Measurements from ENCODE around the gene MFN2. TPM values are rescaled to one million over a fixed set of nuclear protein-coding genes. Genes with fewer than 3 reads are reported as not detected.

The MFN2 gene
- polyA plus RNA-seq, 1 donor from 2014 or later = 64.9 TPM

- no peak overlapping the region for H3K4me2 ChIP-seq (ENCODE audit: low read length)
- no peaks in the 10 kb centered on the region for H3K9me3 ChIP-seq (ENCODE audit: low read length)
- H3F3A ChIP-seq (ENCODE audit: insufficient read depth, low read length, poor library complexity, severe bottlenecking) = no peaks in the 10 kb centered on the region
- H3K27me3 ChIP-seq (ENCODE audit: insufficient read depth, low read depth, low read length) = no peaks in the 10 kb centered on the region
- TF ChIP-seq TAF1 (IDR thresholded peaks at IDR 0.05; ENCODE audit: low read depth) = no peak
- no peak for TF ChIP-seq SMC3 (conservative IDR thresholded peaks at IDR 0.05; ENCODE audit: poor library complexity)
- no peak for TF ChIP-seq RAD21 (conservative IDR thresholded peaks at IDR 0.05)
- no peak for TF ChIP-seq POLR2AphosphoS5 (IDR thresholded peaks at IDR 0.05)
- no peak for TF ChIP-seq CTCF (IDR thresholded peaks at IDR 0.05; ENCODE audit: poor library complexity, severe bottlenecking)
- TF ChIP-seq EZH2 (IDR thresholded peaks at IDR 0.05; ENCODE audit: borderline replicate concordance, insufficient read depth, low read length, poor library complexity, severe bottlenecking) = no peak
- TF ChIP-seq MXI1 (conservative IDR thresholded peaks at IDR 0.05; ENCODE audit: poor library complexity, severe bottlenecking) = no peak
- TF ChIP-seq EP300 (conservative IDR thresholded peaks at IDR 0.05; ENCODE audit: poor library complexity, severe bottlenecking) = no peak
- TF ChIP-seq REST (IDR thresholded peaks at IDR 0.05; ENCODE audit: borderline replicate concordance) = no peak
- no peaks in the 10 kb centered on the region for H3K79me2 ChIP-seq (replicated peaks; ENCODE audit: insufficient read depth, low read length)
- H3K9ac ChIP-seq (ENCODE audit: low read length) = no peak overlapping the region
- H2AFZ ChIP-seq (ENCODE audit: low read depth, low read length) = no peak overlapping the region
- H3K9me2 ChIP-seq (ENCODE audit: insufficient read depth, low read length) = no peaks in the 10 kb centered on the region
- H3K36me3 ChIP-seq (ENCODE audit: insufficient read depth, low read length) = no peaks in the 10 kb centered on the region
- no peak overlapping the region for H3K27ac ChIP-seq (ENCODE audit: low read length)
- no peaks in the 10 kb centered on the region for H4K20me1 ChIP-seq (ENCODE audit: insufficient read depth)
- no peak overlapping the region for H3K4me3 ChIP-seq (ENCODE audit: low read length)
Observed at GRCh38 chr1:11940260-11940921, 39.9 kb upstream of the MFN2 start.

- Histone ChIP-seq H3K9me3 (ENCODE audit: low read length) (no peaks in the 10 kb centered on the region), H3K27me3 (ENCODE audit: insufficient read depth, low read depth, low read length) (no peaks in the 10 kb centered on the region), H3K27ac (ENCODE audit: low read length) (no peak overlapping the region), H3K4me3 (ENCODE audit: low read length) (no peak overlapping the region), H3K36me3 (ENCODE audit: insufficient read depth, low read length) (no peaks in the 10 kb centered on the region), H3K9ac (ENCODE audit: low read length) (no peak overlapping the region), H3F3A (ENCODE audit: insufficient read depth, low read length, poor library complexity, severe bottlenecking) (no peaks in the 10 kb centered on the region), H3K4me2 (ENCODE audit: low read length) (no peak overlapping the region), H3K79me2 (replicated peaks; ENCODE audit: insufficient read depth, low read length) (no peaks in the 10 kb centered on the region), H4K20me1 (ENCODE audit: insufficient read depth) (no peaks in the 10 kb centered on the region), H2AFZ (ENCODE audit: low read depth, low read length) (no peak overlapping the region), H3K9me2 (ENCODE audit: insufficient read depth, low read length) (no peaks in the 10 kb centered on the region)
- TF ChIP-seq REST (IDR thresholded peaks at IDR 0.05; ENCODE audit: borderline replicate concordance) (no peak), CTCF (IDR thresholded peaks at IDR 0.05; ENCODE audit: poor library complexity, severe bottlenecking) (no peak), POLR2AphosphoS5 (IDR thresholded peaks at IDR 0.05) (no peak), EP300 (conservative IDR thresholded peaks at IDR 0.05; ENCODE audit: poor library complexity, severe bottlenecking) (no peak), RAD21 (conservative IDR thresholded peaks at IDR 0.05) (no peak), EZH2 (IDR thresholded peaks at IDR 0.05; ENCODE audit: borderline replicate concordance, insufficient read depth, low read length, poor library complexity, severe bottlenecking) (no peak), MXI1 (conservative IDR thresholded peaks at IDR 0.05; ENCODE audit: poor library complexity, severe bottlenecking) (no peak), SMC3 (conservative IDR thresholded peaks at IDR 0.05; ENCODE audit: poor library complexity) (no peak), TAF1 (IDR thresholded peaks at IDR 0.05; ENCODE audit: low read depth) (no peak)
Observed at GRCh38 chr1:11942280-11942679, 38.0 kb upstream of the MFN2 start.

Data from neural cell (in vitro differentiated cells).